Esophagus muscularis mucosa (tissue), 4 donors: Measurements from ENCODE around the gene L3MBTL4.

ENCODE experiments used
- CTCF ChIP-seq, 3 experiments: fragments of 200-600 bp in 2 of 3; fragments of 450-650 bp in 1 of 3; sonication (generic) in 2 of 3; IDR thresholded peaks; one replicate each; pipeline ENCODE4 v1.5.1; 2017 to 2019; ENCODE audit warnings: antibody characterized with exemption in 3 of 3, mild to moderate bottlenecking in 2 of 3, moderate library complexity in 1 of 3
- EP300 ChIP-seq: sonication (generic); formaldehyde crosslinking; IDR thresholded peaks from one replicate; pipeline ENCODE4 v1.6.1; 2017; ENCODE audit warnings: antibody characterized with exemption
- POLR2A ChIP-seq: fragments of 450-650 bp; IDR thresholded peaks from one replicate; pipeline ENCODE4 v1.6.1; 2017; ENCODE audit warnings: antibody characterized with exemption, moderate library complexity, mild to moderate bottlenecking, low read depth
- POLR2AphosphoS5 ChIP-seq, 2 donors: sonication (generic); formaldehyde crosslinking; IDR thresholded peaks; one replicate each; pipeline ENCODE4 v1.6.1; 2017; ENCODE audit warnings: antibody characterized with exemption in 2 of 2

DNA sequence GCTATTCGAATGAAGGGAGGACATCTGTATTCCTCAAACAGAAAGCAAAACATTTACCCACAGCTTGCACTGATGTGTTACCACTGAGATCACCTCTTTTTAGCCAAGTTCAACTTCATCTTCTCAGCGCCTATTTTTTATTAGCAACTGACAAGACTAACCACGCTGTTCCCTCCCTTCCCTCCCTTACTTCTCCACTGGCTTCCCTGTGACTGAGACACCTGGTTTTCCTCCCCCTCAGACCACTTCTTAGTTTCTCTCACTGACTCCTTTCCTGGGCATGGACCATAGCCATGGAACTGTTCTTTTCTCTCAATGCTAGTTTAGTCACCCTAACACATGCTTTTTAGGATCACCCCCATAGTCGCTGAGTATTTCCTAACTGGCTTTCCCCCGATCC, 3.3 kb downstream of the L3MBTL4 start:
- TF ChIP-seq EP300, result no peak
- TF ChIP-seq CTCF (IDR thresholded peaks at IDR 0.05), result no peak
- no peak for TF ChIP-seq POLR2A
- TF ChIP-seq POLR2AphosphoS5 (IDR thresholded peaks at IDR 0.05), result no peak
